ENCODE data around the gene PLA2G2D. TPM values are rescaled to one million over a fixed set of nuclear protein-coding genes. Genes with fewer than 3 reads are reported as not detected.

PLA2G2D gene
- total and polyA plus RNA-seq, 5 donors from 2014 or later, result not detected

- Histone ChIP-seq H3K9me3 (ENCODE audit: control insufficient read depth in 2 of 2, low read length in 2 of 2) (no peaks in the 10 kb centered on the region), H3K27ac (ENCODE audit: insufficient read depth, low read length, poor library complexity, severe bottlenecking) (no peak overlapping the region), H3K4me3 (ENCODE audit: low read depth, low read length) (no peak overlapping the region), H3K27me3 (ENCODE audit: control insufficient read depth, insufficient read depth, low read length) (peaks cover 2% of the 10 kb centered on the region), H3K4me1 (ENCODE audit: control insufficient read depth, insufficient read depth, low read length, poor library complexity, severe bottlenecking) (no peaks in the 10 kb centered on the region), H3K36me3 (ENCODE audit: control insufficient read depth, insufficient read depth, low read length) (no peaks in the 10 kb centered on the region)
- Mint-ChIP-seq H3K4me3 (no peak overlapping the region), H3K27me3 (no peaks in the 10 kb centered on the region), H3K9me3 (peaks cover 0 to 2% (median 0%) of the 10 kb centered on the region in 7 donors), H3K36me3 (no peaks in the 10 kb centered on the region), H3K27ac (no peak overlapping the region), H3K4me1 (no peaks in the 10 kb centered on the region)
- no peak for DNase-seq
- no peak for ATAC-seq (ENCODE audit: low read depth in 2 of 2)
These were observed 50.6 kb downstream of the PLA2G2D start for GRCh38 chr1:20068722-20069121.

DNA sequence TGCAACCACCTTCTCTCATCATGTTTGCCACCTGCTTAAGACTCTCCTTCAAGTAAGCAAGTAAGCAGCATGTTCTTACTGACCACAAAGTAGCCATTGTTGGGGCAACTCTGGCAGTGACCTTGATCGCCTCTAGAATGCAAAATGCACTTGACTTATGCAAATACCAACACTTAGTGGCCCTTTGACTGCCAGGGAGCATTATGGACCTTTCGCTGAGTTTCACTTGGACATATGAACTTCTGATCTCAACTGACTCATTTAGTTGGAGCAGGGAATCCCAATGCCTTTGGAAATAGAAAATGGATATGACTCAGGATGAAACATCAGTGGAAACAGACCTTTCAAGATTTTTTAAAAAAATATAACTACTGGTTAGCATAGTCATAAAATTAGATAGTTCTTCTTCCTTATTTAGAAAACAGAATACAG is 55.5 kb downstream of the PLA2G2D start:
- no peak overlapping the region for H3K4me3 ChIP-seq (ENCODE audit: low read depth, low read length)
- no peak overlapping the region for H3K27ac Mint-ChIP-seq
- H3K27me3 ChIP-seq (ENCODE audit: control insufficient read depth, insufficient read depth, low read length), result peaks cover 2% of the 10 kb centered on the region
- no peak overlapping the region for H3K27ac ChIP-seq (ENCODE audit: insufficient read depth, low read length, poor library complexity, severe bottlenecking)
- no peak overlapping the region for H3K4me3 Mint-ChIP-seq
- H3K36me3 ChIP-seq (ENCODE audit: control insufficient read depth, insufficient read depth, low read length), result no peaks in the 10 kb centered on the region
- H3K9me3 Mint-ChIP-seq, result peaks cover 0 to 2% (median 0%) of the 10 kb centered on the region in 7 donors
- H3K27me3 Mint-ChIP-seq, result no peaks in the 10 kb centered on the region
- ATAC-seq (ENCODE audit: low read depth in 2 of 2) (no peak), DNase-seq (no peak)
- H3K4me1 ChIP-seq (ENCODE audit: control insufficient read depth, insufficient read depth, low read length, poor library complexity, severe bottlenecking), result no peaks in the 10 kb centered on the region
- H3K9me3 ChIP-seq (ENCODE audit: control insufficient read depth in 2 of 2, low read length in 2 of 2), result no peaks in the 10 kb centered on the region
- no peaks in the 10 kb centered on the region for H3K36me3 Mint-ChIP-seq
- peaks cover 0 to 10% (median 4%) of the 10 kb centered on the region in 4 donors for H3K4me1 Mint-ChIP-seq

Other genes with a start within 250 kb of the PLA2G2D start
- 20.9 TPM for gene OTUD3, start 237.1 kb downstream of the PLA2G2D start, total RNA-seq
- 1 to 10 TPM in 2 of 4 donors, under 1 TPM in 2; 0.72 to 1.2 (median 0.99) TPM for gene OTUD3, start 237.1 kb downstream of the PLA2G2D start, polyA plus RNA-seq
- gene PLA2G2E, start 195.9 kb downstream of the PLA2G2D start, total RNA-seq, result not detected
- not detected for gene PLA2G2E, start 195.9 kb downstream of the PLA2G2D start, polyA plus RNA-seq
- not detected for gene PLA2G2A, start 139.9 kb downstream of the PLA2G2D start, total RNA-seq
- gene PLA2G2A, start 139.9 kb downstream of the PLA2G2D start, polyA plus RNA-seq, result not detected
- gene PLA2G5, start 49.3 kb downstream of the PLA2G2D start, total RNA-seq, result not detected
- not detected for gene PLA2G5, start 49.3 kb downstream of the PLA2G2D start, polyA plus RNA-seq
- gene PLA2G2F, start 19.8 kb upstream of the PLA2G2D start, total RNA-seq, result not detected
- not detected for gene PLA2G2F, start 19.8 kb upstream of the PLA2G2D start, polyA plus RNA-seq
- gene UBXN10, start 66.6 kb upstream of the PLA2G2D start, total RNA-seq, result 0.30 TPM
- under 1 TPM in 3 of 4 donors, not detected in 1; 0.06 to 0.41 (median 0.37) TPM for gene UBXN10, start 66.6 kb upstream of the PLA2G2D start, polyA plus RNA-seq
- gene PLA2G2C, start 67.0 kb upstream of the PLA2G2D start, total RNA-seq, result not detected
- gene PLA2G2C, start 67.0 kb upstream of the PLA2G2D start, polyA plus RNA-seq, result not detected
- gene VWA5B1, start 171.3 kb upstream of the PLA2G2D start, total RNA-seq, result not detected
- under 1 TPM in 1 of 4 donors, not detected in 3; 0.08 TPM for gene VWA5B1, start 171.3 kb upstream of the PLA2G2D start, polyA plus RNA-seq

All from CD4-positive, CD25-positive, alpha-beta regulatory T cell (primary cell).